GM19463 (cell line): ENCODE measurements around the gene FKBP9.

Experiments
- ATAC-seq: cut with Tn5 transposase; IDR thresholded peaks from one replicate; pipeline ENCODE4 v1.9.1; 2021; ENCODE audit warnings: mild to moderate bottlenecking, moderate library complexity; ENCODE audit not compliant: unreplicated experiment

Gene FKBP9

GRCh38 chr7:33054261-33054964, 97.2 kb downstream of the FKBP9 start:
- ATAC-seq = no peak

- no peak for ATAC-seq
Observed at GRCh38 chr7:33055158-33055557, 97.9 kb downstream of the FKBP9 start.
